H1 (cell line): ENCODE results near the gene NEDD4L. TPM values are rescaled to one million over a fixed set of nuclear protein-coding genes. Genes with fewer than 3 reads are reported as not detected.

Source experiments
- PHF8 ChIP-seq: fragments of 200-600 bp; sonication (generic); conservative IDR thresholded peaks from 2 replicates; pipeline ENCODE4 v1.7.1; 2012; ENCODE audit warnings: low read depth, mild to moderate bottlenecking, inconsistent platforms, low read length, moderate library complexity
- SIN3A ChIP-seq, 2 experiments: IDR thresholded peaks in 1 of 2; conservative IDR thresholded peaks in 1 of 2; 2 replicates each; pipeline ENCODE4 v1.6.1; 2011 to 2012; ENCODE audit warnings: low read length in 2 of 2, improper control_type of control experiment in 1 of 2, low read depth in 1 of 2, mild to moderate bottlenecking in 1 of 2
- SP2 ChIP-seq: IDR thresholded peaks from 2 replicates; pipeline ENCODE4 v1.6.1; 2012; ENCODE audit warnings: mild to moderate bottlenecking, low read length, inconsistent platforms
- USF2 ChIP-seq: IDR thresholded peaks from 2 replicates; pipeline ENCODE4 v1.6.1; 2011; ENCODE audit warnings: low read length, improper control_type of control experiment
- polyA plus RNA-seq, 7 experiments: library from polyadenylated mRNA; depleted of rRNA in 3 of 7; stranded (reverse) in 5 of 7; unstranded in 2 of 7; fragments of >200 nt in 5 of 7; fragments of 200-250 nt in 2 of 7; gene quantifications; 1 replicate in 5 of 7; 2 replicates in 1 of 7; 4 replicates in 1 of 7; pipeline versions ENCODE4 v1.2.1 to v1.2.3, GENCODE V29; 2011 to 2013; ENCODE audit warnings: missing spikeins in 2 of 7, mixed read lengths in 2 of 7
- total RNA-seq: library from RNA; stranded (reverse); fragmentation: NEBNext Ultra II Directional; extraction: Animal tissue kit (Norgen Biotek cat#: 25700); gene quantifications from 2 replicates; pipeline ENCODE4 v1.2.1, GENCODE V29; 2021

NEDD4L gene
- total and polyA plus RNA-seq, 2 of the 8 experiments (the other 6 are each of a cell fraction or from before 2014, with no cell fraction given): 37.3 to 69.8 TPM

- TF ChIP-seq USF2: no peak
- TF ChIP-seq SP2: no peak
- no peak for TF ChIP-seq PHF8
- no peak for TF ChIP-seq SIN3A (conservative IDR thresholded peaks at IDR 0.05 in 1 of 2, IDR thresholded peaks at IDR 0.05 in 1 of 2; ENCODE audit: low read depth in 1 of 2, low read length in 2 of 2)
These were observed 19.9 kb upstream of the NEDD4L start (continued) for GRCh38 chr18:58024139-58024538.
